Adrenal gland (tissue), 5 donors: ENCODE measurements around the gene LRP1B.

Source experiments
- CTCF ChIP-seq, 6 experiments: fragments of 450-650 bp in 4 of 6; fragments of 200-600 bp in 2 of 6; sonication (generic) in 1 of 6; IDR thresholded peaks; 1 replicate in 5 of 6; 2 replicates in 1 of 6; pipeline versions ENCODE4 v1.5.1 to v1.8.0; 2016 to 2021; ENCODE audit warnings: antibody characterized with exemption in 6 of 6, mild to moderate bottlenecking in 2 of 6, moderate library complexity in 1 of 6
- POLR2A ChIP-seq, 2 donors: fragments of 450-650 bp; IDR thresholded peaks; one replicate each; pipeline ENCODE4 v1.6.1; 2017; ENCODE audit warnings: antibody characterized with exemption in 2 of 2, mild to moderate bottlenecking in 2 of 2, moderate library complexity in 1 of 2
- donor health status: DM: no; HTN: no; CAD: no.

- TF ChIP-seq POLR2A (IDR thresholded peaks at IDR 0.05) (no peak), CTCF (IDR thresholded peaks at IDR 0.05) (no peak)
Observed at GRCh38 chr2:141311430-141311829, 819.4 kb downstream of the LRP1B start.
